Progenitor cell of endocrine pancreas (in vitro differentiated cells): Measurements from ENCODE around the gene CD99L2. TPM values are rescaled to one million over a fixed set of nuclear protein-coding genes. Genes with fewer than 3 reads are reported as not detected.
A peak's percentile ranks its signal among the peaks of the same experiment; 100 is the strongest.

Experiments
- DNase-seq: peaks from one replicate; pipeline ENCODE4 v3.0.0; 2021; ENCODE audit warnings: low spot score; ENCODE audit not compliant: unreplicated experiment
- H3K27ac Mint-ChIP-seq: 2 replicates; pipeline ENCODE4 v1.8.0; 2021; ENCODE audit warnings: mild to moderate bottlenecking, moderate library complexity, mixed read lengths
- H3K27me3 Mint-ChIP-seq: 2 replicates; pipeline ENCODE4 v1.8.0; 2021; ENCODE audit warnings: mixed read lengths
- H3K36me3 Mint-ChIP-seq: 2 replicates; pipeline ENCODE4 v1.8.0; 2022; ENCODE audit warnings: mixed read lengths; ENCODE audit not compliant: insufficient read depth
- H3K4me1 Mint-ChIP-seq: 2 replicates; pipeline ENCODE4 v1.8.0; 2021; ENCODE audit warnings: low read depth, mixed read lengths
- H3K4me3 Mint-ChIP-seq: 2 replicates; pipeline ENCODE4 v1.8.0; 2021; ENCODE audit warnings: low read depth, mild to moderate bottlenecking, moderate library complexity, mixed read lengths
- H3K9me3 Mint-ChIP-seq: 2 replicates; pipeline ENCODE4 v1.8.0; 2021; ENCODE audit warnings: low read depth, mixed read lengths
- total RNA-seq: library from RNA; stranded (reverse); gene quantifications from 2 replicates; pipeline ENCODE4 v1.2.1, GENCODE V29; 2021
- TF ChIP-seq, protein P1 (sequence below): fragments of 200-600 bp; sonication (generic); IDR thresholded peaks from one replicate; pipeline ENCODE4 v1.5.0; 2021; ENCODE audit warnings: antibody characterized with exemption, mild to moderate bottlenecking; ENCODE audit not compliant: unreplicated experiment

Gene CD99L2
- total RNA-seq, 1 donor from 2014 or later, result 19.2 TPM

DNA sequence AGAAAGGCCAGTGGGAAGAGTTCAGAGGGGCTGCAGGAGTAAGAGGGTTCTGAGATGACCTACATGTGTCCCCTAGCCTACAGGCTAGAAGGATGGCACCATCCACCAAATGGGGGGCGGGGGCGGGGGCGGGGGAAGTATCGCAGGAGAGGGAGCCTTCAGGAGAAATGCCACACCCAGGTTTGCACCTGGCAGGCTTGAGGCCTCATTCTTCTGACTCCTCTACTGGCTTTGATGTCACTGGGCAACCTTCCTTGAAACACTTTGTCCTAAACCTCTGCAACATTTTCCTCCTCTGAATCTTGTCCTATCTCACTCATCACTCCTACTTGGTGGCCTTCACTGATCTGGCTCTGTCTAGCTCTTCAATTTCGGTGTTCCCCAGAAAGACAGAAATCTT lies 24.0 kb downstream of the CD99L2 start:
- TF ChIP-seq, protein P1, sequence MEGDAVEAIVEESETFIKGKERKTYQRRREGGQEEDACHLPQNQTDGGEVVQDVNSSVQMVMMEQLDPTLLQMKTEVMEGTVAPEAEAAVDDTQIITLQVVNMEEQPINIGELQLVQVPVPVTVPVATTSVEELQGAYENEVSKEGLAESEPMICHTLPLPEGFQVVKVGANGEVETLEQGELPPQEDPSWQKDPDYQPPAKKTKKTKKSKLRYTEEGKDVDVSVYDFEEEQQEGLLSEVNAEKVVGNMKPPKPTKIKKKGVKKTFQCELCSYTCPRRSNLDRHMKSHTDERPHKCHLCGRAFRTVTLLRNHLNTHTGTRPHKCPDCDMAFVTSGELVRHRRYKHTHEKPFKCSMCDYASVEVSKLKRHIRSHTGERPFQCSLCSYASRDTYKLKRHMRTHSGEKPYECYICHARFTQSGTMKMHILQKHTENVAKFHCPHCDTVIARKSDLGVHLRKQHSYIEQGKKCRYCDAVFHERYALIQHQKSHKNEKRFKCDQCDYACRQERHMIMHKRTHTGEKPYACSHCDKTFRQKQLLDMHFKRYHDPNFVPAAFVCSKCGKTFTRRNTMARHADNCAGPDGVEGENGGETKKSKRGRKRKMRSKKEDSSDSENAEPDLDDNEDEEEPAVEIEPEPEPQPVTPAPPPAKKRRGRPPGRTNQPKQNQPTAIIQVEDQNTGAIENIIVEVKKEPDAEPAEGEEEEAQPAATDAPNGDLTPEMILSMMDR, result no peak
- Mint-ChIP-seq H3K27me3 (no peaks in the 10 kb centered on the region), H3K4me1 (peaks cover 11% of the 10 kb centered on the region), H3K4me3 (no peak overlapping the region), H3K27ac (no peak overlapping the region), H3K9me3 (peaks cover 21% of the 10 kb centered on the region), H3K36me3 (peaks cover 17% of the 10 kb centered on the region)
- no peak for DNase-seq

DNA sequence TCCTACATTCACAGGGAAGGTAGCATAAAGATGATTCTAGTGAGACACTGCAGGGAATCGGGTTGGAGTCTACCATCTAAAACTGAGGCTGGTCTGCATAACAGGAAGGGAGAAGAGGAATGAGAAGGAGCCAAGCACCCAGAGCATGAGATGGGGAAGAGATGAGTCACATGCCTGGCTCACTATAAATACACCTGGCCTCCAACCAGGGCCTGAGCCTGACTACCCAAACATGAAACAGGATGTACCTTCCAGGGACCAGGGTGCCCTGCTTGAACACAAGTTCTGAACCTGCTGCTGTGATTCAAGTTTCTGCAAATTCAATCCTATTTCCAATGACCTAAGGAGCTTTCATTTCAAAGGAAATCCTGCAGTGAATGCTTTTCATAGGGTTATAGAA lies 24.9 kb downstream of the CD99L2 start:
- H3K4me1 Mint-ChIP-seq, result peaks cover 11% of the 10 kb centered on the region
- TF ChIP-seq, protein P1, result no peak
- H3K9me3 Mint-ChIP-seq, result peaks cover 18% of the 10 kb centered on the region
- H3K27ac Mint-ChIP-seq, result no peak overlapping the region
- H3K36me3 Mint-ChIP-seq, result peaks cover 15% of the 10 kb centered on the region
- no peaks in the 10 kb centered on the region for H3K27me3 Mint-ChIP-seq
- H3K4me3 Mint-ChIP-seq, result no peak overlapping the region
- no peak for DNase-seq

DNA sequence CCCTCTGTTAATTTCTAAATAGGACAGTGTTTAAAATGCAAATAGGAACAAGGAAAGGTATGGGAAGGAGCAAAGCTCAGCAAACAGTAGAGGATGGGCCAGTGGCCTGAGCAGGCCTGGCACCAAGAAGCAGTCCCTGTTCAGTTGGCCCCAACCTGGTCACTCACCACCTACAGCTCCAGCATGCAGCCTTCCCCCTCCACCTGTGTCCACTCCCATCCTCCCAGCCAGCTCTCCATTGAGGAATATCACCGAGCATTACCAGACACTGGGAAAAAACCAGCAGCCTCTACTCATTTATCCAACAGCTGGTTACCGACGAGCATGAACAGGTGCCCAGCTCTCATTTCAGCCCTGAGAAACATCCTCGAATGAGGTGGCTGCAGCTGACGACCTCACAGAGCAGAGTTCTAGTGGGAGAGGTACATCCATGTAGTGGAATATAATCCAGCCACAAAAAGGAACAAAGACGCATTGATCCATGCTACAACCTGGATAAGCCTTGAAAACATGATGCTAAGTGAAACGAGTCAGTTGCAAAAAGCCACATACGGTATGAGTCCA lies 25.6 kb downstream of the CD99L2 start:
- peaks cover 11% of the 10 kb centered on the region for H3K4me1 Mint-ChIP-seq
- TF ChIP-seq, protein P1, result no peak
- no peak for DNase-seq
- H3K4me3 Mint-ChIP-seq, result no peak overlapping the region
- H3K27me3 Mint-ChIP-seq, result no peaks in the 10 kb centered on the region
- peaks cover 15% of the 10 kb centered on the region for H3K36me3 Mint-ChIP-seq
- H3K27ac Mint-ChIP-seq, result peak overlapping the region; percentile 25
- H3K9me3 Mint-ChIP-seq, result peaks cover 18% of the 10 kb centered on the region

DNA sequence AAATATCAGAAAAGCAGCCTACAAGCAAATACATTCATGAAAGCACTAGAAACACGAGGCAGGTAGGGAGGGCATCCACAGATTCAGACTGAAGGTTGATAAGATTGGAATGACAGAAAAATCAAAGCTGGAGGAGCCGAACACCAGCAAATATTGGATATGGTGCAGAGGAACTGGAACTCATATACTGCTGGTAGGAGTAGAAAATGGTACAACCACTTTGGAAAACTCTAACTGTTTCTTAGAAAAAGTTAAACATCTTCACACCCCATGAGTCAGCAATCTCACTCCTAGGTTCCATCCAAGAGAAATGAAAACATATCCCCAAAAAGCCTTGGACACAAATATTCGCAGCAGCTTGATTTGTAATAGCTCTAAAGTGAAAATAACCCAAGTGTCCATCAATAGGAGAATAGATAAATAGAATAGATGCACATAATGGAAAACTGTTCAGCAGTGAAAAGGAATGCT lies 27.1 kb downstream of the CD99L2 start:
- no peaks in the 10 kb centered on the region for H3K27me3 Mint-ChIP-seq
- TF ChIP-seq, protein P1, result no peak
- no peak for DNase-seq
- peaks cover 11% of the 10 kb centered on the region for H3K4me1 Mint-ChIP-seq
- H3K4me3 Mint-ChIP-seq, result no peak overlapping the region
- no peak overlapping the region for H3K27ac Mint-ChIP-seq
- H3K9me3 Mint-ChIP-seq, result peaks cover 15% of the 10 kb centered on the region
- H3K36me3 Mint-ChIP-seq, result peaks cover 14% of the 10 kb centered on the region

DNA sequence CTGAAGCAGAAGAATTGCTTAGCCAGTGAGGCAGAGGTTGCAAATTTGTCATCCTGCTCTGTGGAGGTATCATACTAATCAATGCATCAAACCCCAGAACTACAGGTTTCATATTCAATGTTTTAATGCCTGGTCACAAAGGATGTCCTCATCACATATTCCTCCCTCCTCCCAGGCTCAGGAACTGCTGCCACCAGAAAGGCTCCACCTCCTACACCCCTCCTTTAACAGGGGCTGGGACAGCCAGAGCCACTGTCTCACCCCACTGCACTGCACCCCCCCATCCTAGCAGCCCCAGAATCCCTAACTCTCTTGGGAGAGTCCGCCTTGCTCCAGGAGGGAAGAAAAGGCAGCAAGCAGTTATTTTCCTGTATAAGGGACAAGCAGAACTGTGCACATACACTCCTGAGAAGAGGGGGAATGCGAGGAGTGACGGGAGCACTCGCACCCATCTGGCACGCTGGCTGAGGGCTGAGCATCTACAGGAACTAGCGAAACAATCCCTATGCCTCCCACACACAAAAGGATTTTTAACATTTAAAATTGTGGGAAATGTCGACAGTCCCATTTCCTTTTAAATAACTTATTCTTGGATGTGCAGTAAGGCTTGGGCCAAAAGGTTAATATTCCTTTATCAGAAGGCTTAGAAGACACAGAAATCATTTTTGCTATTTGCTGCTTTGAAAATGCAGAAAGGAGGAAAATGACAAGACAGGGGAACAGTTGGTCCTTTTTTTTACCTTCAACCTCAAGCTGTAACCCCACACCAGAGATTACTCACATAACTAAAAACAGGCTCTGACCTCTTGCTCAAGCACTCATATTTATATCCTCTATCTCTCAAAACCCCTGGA lies 27.8 kb downstream of the CD99L2 start:
- Mint-ChIP-seq H3K9me3 (peaks cover 9% of the 10 kb centered on the region), H3K4me1 (peaks cover 11% of the 10 kb centered on the region), H3K27ac (no peak overlapping the region), H3K4me3 (no peak overlapping the region), H3K27me3 (no peaks in the 10 kb centered on the region), H3K36me3 (peaks cover 8% of the 10 kb centered on the region)
- TF ChIP-seq, protein P1, result no peak
- no peak for DNase-seq
